Activated CD8-positive, alpha-beta T cell treated with anti-CD3 and anti-CD28 coated beads for 36 hours (primary cell): Measurements from ENCODE around the gene PPP1R2. TPM values are rescaled to one million over a fixed set of nuclear protein-coding genes. Genes with fewer than 3 reads are reported as not detected.

Experiments used
- ATAC-seq: fragments of 200-7000 bp; cut with Tn5 transposase; one replicate; pipeline ENCODE4 v1.10.0; 2021; ENCODE audit warnings: mild to moderate bottlenecking, moderate library complexity
- CTCF ChIA-PET: fragments of 350-600 bp; sonication (Branson Sonifier 250); formaldehyde crosslinking; loops from one replicate; lab custom pipeline; 2021; ENCODE audit warnings: antibody characterized with exemption; lab: Charles Lee
- POLR2A ChIA-PET: fragments of 350-600 bp; sonication (Branson Sonifier 250); formaldehyde crosslinking; loops from one replicate; lab custom pipeline; 2021; ENCODE audit warnings: antibody characterized with exemption; lab: Charles Lee
- DNase-seq: peaks from one replicate; pipeline ENCODE4 v3.0.0-alpha.2; 2020
- H3K27ac Mint-ChIP-seq: one replicate; pipeline ENCODE4 v1.8.0; 2021; ENCODE audit warnings: mild to moderate bottlenecking, mixed read lengths
- H3K27me3 Mint-ChIP-seq: one replicate; pipeline ENCODE4 v1.8.0; 2021; ENCODE audit warnings: mixed read lengths
- H3K36me3 Mint-ChIP-seq: one replicate; pipeline ENCODE4 v1.8.0; 2021; ENCODE audit warnings: low read depth, mixed read lengths
- H3K4me1 Mint-ChIP-seq: one replicate; pipeline ENCODE4 v1.8.0; 2021; ENCODE audit warnings: low read depth, mixed read lengths
- H3K4me3 Mint-ChIP-seq: one replicate; pipeline ENCODE4 v1.8.0; 2021; ENCODE audit warnings: mild to moderate bottlenecking, moderate library complexity, mixed read lengths
- H3K9me3 Mint-ChIP-seq: one replicate; pipeline ENCODE4 v1.8.0; 2021; ENCODE audit warnings: mixed read lengths
- intact Hi-C: fragments of 100-400 bp; cut with micrococcal nuclease; formaldehyde crosslinking; loops from one replicate; pipeline ENCODE4 v1.10.0; 2022
- total RNA-seq, 2 experiments: library from RNA; stranded (reverse); gene quantifications; one replicate each; pipeline ENCODE4 v1.2.3, GENCODE V29; 2021
- TF ChIP-seq, protein P1 (sequence below): fragments of 200-600 bp; IDR thresholded peaks from one replicate; pipeline ENCODE4 v1.8.0; 2022; ENCODE audit warnings: antibody characterized with exemption, mild to moderate bottlenecking

The PPP1R2 gene
- total RNA-seq, 2 experiments from 2014 or later, result 86.7 to 89.0 TPM

DNA sequence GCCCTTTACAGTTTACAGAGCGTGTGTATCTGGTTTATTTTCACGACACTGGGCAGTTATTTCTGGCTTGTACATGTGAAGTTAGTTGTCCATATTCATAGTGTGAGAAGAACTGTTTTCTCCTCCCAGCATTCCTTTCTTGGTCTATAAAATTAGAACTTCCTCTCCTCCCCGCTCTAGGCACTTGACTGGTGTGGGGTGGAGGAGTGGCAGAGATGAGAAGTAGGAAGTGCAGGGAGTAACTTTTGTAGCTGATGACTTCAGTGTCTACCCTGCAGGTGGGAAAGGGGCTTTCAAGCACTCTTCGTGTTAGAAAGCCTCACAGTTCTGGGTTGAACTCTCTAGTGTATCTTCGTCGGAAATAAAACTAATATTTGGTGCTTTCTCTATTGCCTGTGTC is 27.2 kb upstream of the PPP1R2 start:
- Mint-ChIP-seq H3K36me3 (no peaks in the 10 kb centered on the region), H3K9me3 (no peaks in the 10 kb centered on the region), H3K27me3 (peaks cover 4% of the 10 kb centered on the region), H3K4me3 (no peak overlapping the region), H3K27ac (no peak overlapping the region), H3K4me1 (peaks cover 9% of the 10 kb centered on the region)
- ChIA-PET POLR2A (no interaction called here), CTCF (interaction anchor here (0.9 kb wide), 1 partner anchor 14 kb away, joined by 3 read pairs; the partner anchor contains the start of gene APOD)
- ATAC-seq, result no peak
- TF ChIP-seq, protein P1, sequence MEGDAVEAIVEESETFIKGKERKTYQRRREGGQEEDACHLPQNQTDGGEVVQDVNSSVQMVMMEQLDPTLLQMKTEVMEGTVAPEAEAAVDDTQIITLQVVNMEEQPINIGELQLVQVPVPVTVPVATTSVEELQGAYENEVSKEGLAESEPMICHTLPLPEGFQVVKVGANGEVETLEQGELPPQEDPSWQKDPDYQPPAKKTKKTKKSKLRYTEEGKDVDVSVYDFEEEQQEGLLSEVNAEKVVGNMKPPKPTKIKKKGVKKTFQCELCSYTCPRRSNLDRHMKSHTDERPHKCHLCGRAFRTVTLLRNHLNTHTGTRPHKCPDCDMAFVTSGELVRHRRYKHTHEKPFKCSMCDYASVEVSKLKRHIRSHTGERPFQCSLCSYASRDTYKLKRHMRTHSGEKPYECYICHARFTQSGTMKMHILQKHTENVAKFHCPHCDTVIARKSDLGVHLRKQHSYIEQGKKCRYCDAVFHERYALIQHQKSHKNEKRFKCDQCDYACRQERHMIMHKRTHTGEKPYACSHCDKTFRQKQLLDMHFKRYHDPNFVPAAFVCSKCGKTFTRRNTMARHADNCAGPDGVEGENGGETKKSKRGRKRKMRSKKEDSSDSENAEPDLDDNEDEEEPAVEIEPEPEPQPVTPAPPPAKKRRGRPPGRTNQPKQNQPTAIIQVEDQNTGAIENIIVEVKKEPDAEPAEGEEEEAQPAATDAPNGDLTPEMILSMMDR, result no peak
- DNase-seq, result no peak
- intact Hi-C loops, result no loop called here

DNA sequence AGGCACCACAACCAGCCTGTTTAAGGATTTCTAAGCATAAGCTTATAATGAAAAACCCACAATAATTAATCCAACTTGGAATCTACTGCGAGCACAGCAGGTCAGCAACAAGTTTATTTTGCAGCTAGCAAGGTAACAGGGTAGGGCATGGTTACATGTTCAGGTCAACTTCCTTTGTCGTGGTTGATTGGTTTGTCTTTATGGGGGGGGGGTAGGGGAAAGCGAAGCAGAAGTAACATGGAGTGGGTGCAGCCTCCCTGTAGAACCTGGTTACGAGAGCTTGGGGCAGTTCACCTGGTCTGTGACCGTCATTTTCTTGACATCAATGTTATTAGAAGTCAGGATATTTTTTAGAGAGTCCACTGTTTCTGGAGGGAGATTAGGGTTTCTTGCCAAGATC is 25.5 kb upstream of the PPP1R2 start:
- ChIA-PET POLR2A (interaction anchor here (0.8 kb wide), 1 partner anchor 12 kb away, joined by 3 read pairs; no protein-coding TSS in a partner anchor), CTCF (no interaction called here)
- Mint-ChIP-seq H3K27me3 (peaks cover 4% of the 10 kb centered on the region), H3K4me1 (peaks cover 9% of the 10 kb centered on the region), H3K9me3 (no peaks in the 10 kb centered on the region), H3K36me3 (no peaks in the 10 kb centered on the region), H3K27ac (no peak overlapping the region), H3K4me3 (no peak overlapping the region)
- ATAC-seq, result no peak
- TF ChIP-seq, protein P1, result no peak
- no peak for DNase-seq
- intact Hi-C loops, result no loop called here

DNA sequence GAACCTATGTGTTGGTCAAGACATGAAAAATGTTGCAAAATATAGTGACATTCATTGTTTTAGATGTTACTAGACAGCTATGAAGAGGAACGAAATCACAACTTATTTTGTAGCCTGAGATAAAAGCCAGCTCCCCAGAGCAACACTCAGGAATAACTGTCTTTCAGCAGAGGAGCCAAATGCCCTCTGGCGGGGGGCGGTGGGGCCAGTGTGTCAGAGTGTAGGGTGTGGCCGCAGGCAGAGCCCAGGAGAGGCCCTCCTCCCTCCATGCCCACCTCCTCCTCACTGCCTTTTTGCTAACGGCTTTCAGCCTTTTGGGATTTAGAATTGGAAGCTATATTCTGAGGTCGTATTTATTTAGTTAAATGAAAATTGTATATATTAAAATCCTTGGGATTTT is 23.7 kb upstream of the PPP1R2 start:
- no peak for ATAC-seq
- TF ChIP-seq, protein P1, result no peak
- Mint-ChIP-seq H3K27me3 (peaks cover 4% of the 10 kb centered on the region), H3K4me3 (no peak overlapping the region), H3K27ac (no peak overlapping the region), H3K36me3 (no peaks in the 10 kb centered on the region), H3K9me3 (no peaks in the 10 kb centered on the region), H3K4me1 (peaks cover 9% of the 10 kb centered on the region)
- DNase-seq, result no peak
- ChIA-PET POLR2A (interaction anchor here (0.7 to 0.8 kb wide), 2 partner anchors 14 to 95 kb away, joined by 3 read pairs; no protein-coding TSS in a partner anchor), CTCF (interaction anchor here (1.0 to 1.2 kb wide), 2 partner anchors 8 to 185 kb away, joined by 3 to 5 read pairs; no protein-coding TSS in a partner anchor)
- intact Hi-C loops, result no loop called here

DNA sequence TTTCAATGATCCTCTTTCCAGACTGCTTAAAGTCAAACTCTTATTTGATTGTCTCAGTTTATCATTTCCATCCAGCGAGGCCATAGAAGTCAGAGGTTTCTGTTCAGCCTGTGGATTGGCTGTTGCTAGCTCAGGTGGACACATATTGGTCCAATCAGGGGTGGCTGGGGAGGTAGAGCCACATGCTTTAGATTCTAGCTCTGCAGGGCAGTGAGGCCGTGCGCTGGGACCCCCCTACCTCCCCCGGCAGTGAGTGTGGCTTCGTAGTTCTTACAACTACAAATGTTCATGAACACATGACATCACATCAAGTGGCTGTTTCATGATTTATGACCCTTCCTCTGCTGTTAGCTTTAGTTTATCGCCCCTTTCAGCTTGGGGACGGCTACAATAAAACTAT is 22.6 kb upstream of the PPP1R2 start:
- H3K4me3 Mint-ChIP-seq, result no peak overlapping the region
- peaks cover 4% of the 10 kb centered on the region for H3K27me3 Mint-ChIP-seq
- CTCF ChIA-PET, result interaction anchor here (0.7 to 1.1 kb wide), 3 partner anchors 9 to 294 kb away, joined by 3 to 6 read pairs (median 3); partner anchors contain the start of genes APOD and XXYLT1
- DNase-seq, result no peak
- no peak overlapping the region for H3K27ac Mint-ChIP-seq
- no peak for ATAC-seq
- no peaks in the 10 kb centered on the region for H3K36me3 Mint-ChIP-seq
- H3K9me3 Mint-ChIP-seq, result no peaks in the 10 kb centered on the region
- peaks cover 8% of the 10 kb centered on the region for H3K4me1 Mint-ChIP-seq
- TF ChIP-seq, protein P1, result no peak
- intact Hi-C loops, result no loop called here
- POLR2A ChIA-PET, result no interaction called here

DNA sequence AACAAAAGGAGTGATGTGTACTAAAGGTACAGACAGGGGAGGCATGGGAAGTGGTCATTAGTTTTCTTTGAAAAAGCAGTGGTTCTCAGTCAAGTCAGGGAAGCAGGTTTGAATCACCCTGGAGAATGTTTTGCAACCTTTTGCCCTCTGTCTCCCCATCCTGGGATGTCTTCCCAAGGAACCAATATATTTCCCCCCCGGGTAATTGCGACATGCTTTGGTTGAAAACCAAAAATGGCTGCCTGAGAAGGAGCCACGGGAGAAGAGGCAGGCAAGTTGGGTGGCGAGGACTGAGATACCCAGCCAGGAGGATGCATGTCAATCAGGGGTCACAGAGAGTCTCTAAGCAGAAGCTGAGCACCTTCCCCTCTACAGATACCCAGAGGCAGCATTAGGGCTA is 20.2 kb upstream of the PPP1R2 start:
- peaks cover 12% of the 10 kb centered on the region for H3K4me1 Mint-ChIP-seq
- intact Hi-C loops, result no loop called here

More for the DNA sequence above, 20.2 kb upstream of the PPP1R2 start:
- no peaks in the 10 kb centered on the region for H3K36me3 Mint-ChIP-seq
- ATAC-seq (no peak), DNase-seq (no peak)
- no peak overlapping the region for H3K4me3 Mint-ChIP-seq
- CTCF ChIA-PET, result interaction anchor here (1.3 to 1.6 kb wide), 2 partner anchors 9 to 287 kb away, joined by 3 read pairs; no protein-coding TSS in a partner anchor
- POLR2A ChIA-PET, result interaction anchor here (1.0 to 1.4 kb wide), 2 partner anchors 9 to 15 kb away, joined by 3 read pairs; no protein-coding TSS in a partner anchor
- TF ChIP-seq, protein P1, result no peak
- peaks cover 4% of the 10 kb centered on the region for H3K27me3 Mint-ChIP-seq
- no peaks in the 10 kb centered on the region for H3K9me3 Mint-ChIP-seq
- no peak overlapping the region for H3K27ac Mint-ChIP-seq
